NCI-H69 (cell line): ENCODE results near the gene GDF9.

Experiments used
- DNase-seq: peaks from one replicate; lab custom pipeline; 2025; lab: John Stamatoyannopoulos, UW

The GDF9 gene

DNA sequence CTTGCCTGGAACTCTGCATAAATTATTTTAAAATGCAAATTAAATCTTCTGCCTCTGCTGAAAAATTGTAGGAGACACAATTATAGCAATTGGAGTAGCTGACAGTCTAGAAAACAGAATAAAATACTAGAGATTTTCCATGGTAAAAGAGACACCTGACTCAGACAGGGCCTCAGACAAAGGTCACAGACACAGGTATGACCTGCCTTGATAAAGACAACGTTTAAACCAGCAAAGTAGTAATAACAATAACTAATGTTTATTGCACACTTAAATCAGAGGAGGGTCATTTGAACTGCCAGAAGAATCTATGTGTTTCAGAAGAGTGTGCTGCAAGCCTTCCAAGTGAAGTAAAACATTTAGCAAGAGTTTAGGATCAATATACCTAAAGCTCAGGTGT, 49.3 kb downstream of the GDF9 start:
- DNase-seq = no peak

DNA sequence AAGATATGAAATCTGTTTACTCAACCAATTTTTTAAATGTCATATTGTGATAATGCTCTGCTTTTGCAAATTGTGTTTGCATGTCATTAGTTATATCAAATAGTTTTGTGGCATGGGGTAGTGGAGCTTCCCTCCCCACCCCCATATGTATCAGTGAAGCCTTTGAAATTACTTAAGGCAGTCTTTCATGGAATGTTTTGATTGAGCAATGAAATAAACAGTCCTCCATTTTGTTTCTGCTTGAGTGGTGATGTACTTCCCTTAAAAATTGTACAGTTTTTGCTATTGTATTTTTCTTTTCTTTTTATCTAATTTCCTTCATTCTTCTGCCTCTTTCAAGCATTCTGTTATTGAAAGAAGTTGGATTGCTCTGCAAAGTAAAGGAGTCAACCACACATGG, 49.7 kb downstream of the GDF9 start:
- no peak for DNase-seq

GRCh38 chr5:132816083-132816482, 50.2 kb downstream of the GDF9 start:
- DNase-seq = no peak

DNA sequence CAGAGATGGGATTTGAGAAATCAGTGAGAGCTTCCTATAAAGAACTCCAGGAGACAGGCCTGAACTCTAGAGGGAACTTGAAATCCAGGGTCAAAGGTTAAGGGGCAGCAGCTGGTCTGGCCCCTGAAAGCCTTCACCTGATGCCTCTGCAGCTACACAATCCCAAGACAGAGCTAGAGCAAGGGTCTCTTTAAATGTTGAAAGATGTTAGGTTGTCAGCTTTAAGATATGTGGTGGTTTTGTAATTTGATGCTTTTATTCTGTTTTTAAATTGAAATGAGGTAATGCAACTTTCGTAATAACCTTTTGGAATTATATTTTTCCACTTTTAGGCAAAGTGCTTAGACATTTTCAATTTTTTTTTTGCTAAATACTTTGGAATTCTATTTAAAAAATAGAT, 50.8 kb downstream of the GDF9 start:
- DNase-seq = peak; percentile 50

DNA sequence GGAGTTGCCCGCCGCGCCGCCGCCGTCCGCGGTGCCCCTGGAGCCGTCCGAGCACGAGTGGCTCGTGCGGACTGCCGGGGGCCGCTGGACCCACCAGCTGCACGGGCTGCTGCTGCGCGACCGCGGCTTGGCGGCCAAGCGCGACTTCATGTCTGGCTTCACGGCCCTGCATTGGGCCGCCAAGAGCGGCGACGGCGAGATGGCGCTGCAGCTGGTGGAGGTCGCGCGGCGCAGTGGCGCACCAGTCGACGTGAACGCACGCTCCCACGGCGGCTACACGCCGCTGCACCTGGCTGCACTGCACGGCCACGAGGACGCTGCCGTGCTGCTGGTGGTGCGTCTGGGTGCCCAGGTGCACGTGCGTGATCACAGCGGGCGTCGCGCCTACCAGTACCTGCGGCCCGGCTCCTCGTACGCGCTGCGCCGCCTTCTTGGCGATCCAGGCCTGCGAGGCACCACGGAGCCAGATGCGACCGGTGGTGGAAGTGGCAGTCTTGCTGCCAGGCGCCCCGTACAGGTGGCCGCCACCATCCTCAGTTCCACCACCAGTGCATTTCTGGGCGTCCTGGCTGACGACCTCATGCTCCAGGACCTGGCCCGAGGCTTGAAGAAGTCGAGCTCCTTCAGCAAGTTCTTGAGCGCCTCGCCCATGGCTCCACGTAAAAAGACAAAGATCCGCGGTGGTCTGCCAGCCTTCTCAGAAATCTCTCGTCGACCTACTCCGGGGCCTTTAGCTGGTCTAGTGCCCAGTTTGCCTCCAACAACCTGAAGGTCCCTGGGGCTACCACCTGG, 51.6 kb downstream of the GDF9 start:
- DNase-seq = no peak

DNA sequence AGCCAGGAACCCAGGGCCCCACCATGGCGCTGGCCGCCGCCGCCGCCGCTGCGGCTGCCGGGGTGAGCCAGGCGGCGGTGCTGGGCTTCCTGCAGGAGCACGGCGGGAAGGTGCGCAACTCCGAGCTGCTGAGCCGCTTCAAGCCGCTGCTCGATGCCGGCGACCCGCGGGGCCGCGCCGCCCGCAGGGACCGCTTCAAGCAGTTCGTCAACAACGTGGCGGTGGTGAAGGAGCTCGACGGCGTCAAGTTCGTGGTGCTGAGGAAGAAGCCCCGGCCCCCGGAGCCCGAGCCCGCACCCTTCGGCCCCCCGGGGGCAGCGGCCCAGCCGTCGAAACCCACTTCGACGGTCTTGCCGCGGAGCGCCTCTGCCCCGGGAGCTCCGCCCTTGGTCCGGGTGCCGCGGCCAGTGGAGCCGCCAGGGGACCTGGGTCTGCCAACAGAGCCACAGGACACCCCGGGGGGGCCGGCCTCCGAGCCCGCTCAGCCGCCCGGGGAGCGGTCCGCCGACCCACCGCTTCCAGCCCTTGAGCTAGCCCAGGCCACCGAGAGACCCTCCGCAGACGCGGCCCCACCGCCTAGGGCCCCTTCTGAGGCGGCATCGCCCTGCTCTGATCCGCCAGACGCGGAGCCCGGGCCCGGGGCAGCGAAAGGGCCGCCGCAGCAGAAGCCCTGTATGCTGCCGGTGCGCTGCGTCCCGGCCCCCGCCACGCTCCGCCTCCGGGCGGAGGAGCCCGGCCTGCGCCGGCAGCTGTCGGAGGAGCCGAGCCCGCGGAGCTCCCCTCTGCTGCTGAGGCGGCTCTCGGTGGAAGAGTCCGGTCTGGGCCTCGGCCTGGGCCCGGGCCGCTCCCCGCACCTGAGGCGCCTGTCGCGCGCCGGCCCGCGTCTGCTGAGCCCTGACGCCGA, 52.4 kb downstream of the GDF9 start:
- DNase-seq = peak; percentile 86

DNA sequence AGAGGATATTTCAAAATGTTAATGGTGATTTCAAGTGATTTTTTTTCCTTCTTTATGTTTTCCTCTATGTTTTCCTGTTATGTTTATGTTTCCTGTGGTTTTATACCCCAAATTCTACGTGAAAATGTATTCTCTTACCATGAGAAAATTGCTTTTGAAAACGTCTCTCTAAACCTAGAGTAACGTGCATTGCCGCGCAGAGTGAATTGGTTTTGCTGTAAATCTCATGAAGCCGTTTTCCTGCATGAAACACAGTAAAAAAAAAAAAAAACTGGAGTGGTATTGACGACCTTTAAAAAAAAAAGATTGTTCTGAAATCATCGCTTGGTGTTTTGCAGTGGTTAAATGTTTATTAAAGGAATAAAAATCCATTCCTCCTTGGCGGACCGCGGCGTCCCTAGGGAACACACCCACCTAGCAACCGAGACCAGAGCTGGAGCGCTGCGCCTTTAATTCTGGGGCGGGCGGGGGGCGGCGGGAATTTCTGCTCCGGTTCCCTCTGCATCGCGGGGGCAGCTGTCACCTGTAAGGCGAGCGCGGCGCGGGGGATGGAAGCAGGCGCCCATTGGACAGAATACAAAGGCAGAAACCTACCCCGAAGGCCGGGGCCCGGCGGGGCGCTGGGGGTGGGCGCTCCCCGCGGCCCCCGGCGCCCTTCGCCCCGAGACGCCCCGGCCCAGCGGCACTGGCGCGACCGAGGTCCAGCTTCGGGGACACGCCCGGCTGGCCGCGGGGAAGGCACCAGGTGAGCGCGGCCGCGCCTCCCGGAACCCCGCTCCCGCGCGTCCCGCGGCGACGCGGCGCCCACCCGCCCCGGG, 53.3 kb downstream of the GDF9 start, which contains the start of gene SOWAHA:
SOWAHA (plus strand) TSS at position 522 of the 818 bp plus-strand sequence. CDS start 320 bp downstream, outside the sequence.
- DNase-seq = peak; percentile 97

- peak; percentile 96 for DNase-seq
Measured at GRCh38 chr5:132812123-132812765, 54.0 kb downstream of the GDF9 start.
